ENCODE data around the gene SLC1A2. TPM values are rescaled to one million over a fixed set of nuclear protein-coding genes. Genes with fewer than 3 reads are reported as not detected.

SLC1A2 gene
- total RNA-seq, 1 experiment from 2014 or later, result 0.50 TPM

GRCh38 chr11:35282221-35282882, 137.0 kb downstream of the SLC1A2 start (continued):
- no peak for TF ChIP-seq OVOL2 (CRISPR knock-in tag; IDR thresholded peaks at IDR 0.05; ENCODE audit: borderline replicate concordance)

GRCh38 chr11:35281169-35281688, 138.1 kb downstream of the SLC1A2 start:
- DNase-seq (ENCODE audit: low spot score), result no peak
- Mint-ChIP-seq H3K27ac (no peak overlapping the region), H3K4me3 (no peak overlapping the region), H3K27me3 (ENCODE audit: low read depth) (no peaks in the 10 kb centered on the region), H3K36me3 (no peaks in the 10 kb centered on the region), H3K4me1 (peaks cover 3% of the 10 kb centered on the region), H3K9me3 (no peaks in the 10 kb centered on the region)
- TF ChIP-seq ZNF138 (CRISPR knock-in tag; conservative IDR thresholded peaks at IDR 0.05) (no peak), FOXP1 (CRISPR knock-in tag; IDR thresholded peaks at IDR 0.05; ENCODE audit: borderline replicate concordance) (no peak), CTCF (IDR thresholded peaks at IDR 0.05) (no peak), ZNF219 (CRISPR knock-in tag; IDR thresholded peaks at IDR 0.05; ENCODE audit: borderline replicate concordance) (no peak)
- ChIA-PET CTCF (interaction anchor here (1.2 kb wide), 1 partner anchor 44 kb away, joined by 3 read pairs; no protein-coding TSS in a partner anchor), POLR2A (no interaction called here)
- ATAC-seq, result no peak

- H3K27ac Mint-ChIP-seq, result no peak overlapping the region
- no peaks in the 10 kb centered on the region for H3K9me3 Mint-ChIP-seq
- ATAC-seq, result no peak
- no peak overlapping the region for H3K4me3 Mint-ChIP-seq
- TF ChIP-seq E2F5 (CRISPR knock-in tag; IDR thresholded peaks at IDR 0.05) (no peak), TP53 (CRISPR knock-in tag; IDR thresholded peaks at IDR 0.05) (no peak), PRDM15 (CRISPR knock-in tag; IDR thresholded peaks at IDR 0.05) (no peak), FOXK1 (CRISPR knock-in tag; IDR thresholded peaks at IDR 0.05) (no peak), CBFB (CRISPR knock-in tag; IDR thresholded peaks at IDR 0.05; ENCODE audit: low read depth) (no peak), ZNF138 (CRISPR knock-in tag; conservative IDR thresholded peaks at IDR 0.05) (no peak), CREM (CRISPR knock-in tag; IDR thresholded peaks at IDR 0.05) (no peak), RORB (CRISPR knock-in tag; IDR thresholded peaks at IDR 0.05) (no peak), MYBL2 (CRISPR knock-in tag; IDR thresholded peaks at IDR 0.05) (no peak), ZNF263 (CRISPR knock-in tag; IDR thresholded peaks at IDR 0.05; ENCODE audit: low read depth) (no peak)
- H3K36me3 Mint-ChIP-seq, result no peaks in the 10 kb centered on the region
- ChIA-PET POLR2A (no interaction called here), CTCF (interaction anchor here (1.2 kb wide), 1 partner anchor 43 kb away, joined by 3 read pairs; no protein-coding TSS in a partner anchor)
- no peak for DNase-seq (ENCODE audit: low spot score)
- H3K27me3 Mint-ChIP-seq (ENCODE audit: low read depth), result no peaks in the 10 kb centered on the region
- peaks cover 8% of the 10 kb centered on the region for H3K4me1 Mint-ChIP-seq
Measured at GRCh38 chr11:35280727-35281126, 138.6 kb downstream of the SLC1A2 start.
